Measurements from ENCODE around the gene SRRD.

SRRD gene

GRCh38 chr22:26453216-26453615 is 30.5 kb upstream of the SRRD start:
- no peak for DNase-seq (ENCODE audit: low read depth in 1 of 2, low spot score in 1 of 2)

GRCh38 chr22:26453812-26454500 is 29.7 kb upstream of the SRRD start:
- no peak for DNase-seq (ENCODE audit: low read depth in 1 of 2, low spot score in 1 of 2)

GRCh38 chr22:26457661-26458272 is 25.9 kb upstream of the SRRD start:
- DNase-seq (ENCODE audit: low read depth in 1 of 2, low spot score in 1 of 2) = no peak

- no peak for DNase-seq (ENCODE audit: low read depth in 1 of 2, low spot score in 1 of 2)
Observed at GRCh38 chr22:26460202-26460601, 23.5 kb upstream of the SRRD start.

- peak; percentile 11 to 14 for DNase-seq (ENCODE audit: low read depth in 1 of 2, low spot score in 1 of 2)
Observed at GRCh38 chr22:26461188-26461810, 22.4 kb upstream of the SRRD start.

GRCh38 chr22:26462051-26462450 is 21.6 kb upstream of the SRRD start:
- DNase-seq (ENCODE audit: low read depth in 1 of 2, low spot score in 1 of 2) = no peak

- DNase-seq (ENCODE audit: low read depth in 1 of 2, low spot score in 1 of 2) = no peak
Observed at GRCh38 chr22:26462641-26463040, 21.0 kb upstream of the SRRD start.

GRCh38 chr22:26463101-26463661 is 20.5 kb upstream of the SRRD start:
- no peak for DNase-seq (ENCODE audit: low read depth in 1 of 2, low spot score in 1 of 2)

- DNase-seq (ENCODE audit: low read depth in 1 of 2, low spot score in 1 of 2) = no peak
Observed at GRCh38 chr22:26463688-26464087, 20.0 kb upstream of the SRRD start.

- no peak for DNase-seq (ENCODE audit: low read depth in 1 of 2, low spot score in 1 of 2)
Observed at GRCh38 chr22:26464312-26464711, 19.4 kb upstream of the SRRD start.

GRCh38 chr22:26466196-26466595 is 17.5 kb upstream of the SRRD start:
- no peak for DNase-seq (ENCODE audit: low read depth in 1 of 2, low spot score in 1 of 2)

GRCh38 chr22:26470807-26471206 is 12.9 kb upstream of the SRRD start:
- no peak for DNase-seq (ENCODE audit: low read depth in 1 of 2, low spot score in 1 of 2)

GRCh38 chr22:26471522-26471921 is 12.2 kb upstream of the SRRD start:
- DNase-seq (ENCODE audit: low read depth in 1 of 2, low spot score in 1 of 2) = no peak

- no peak for DNase-seq (ENCODE audit: low read depth in 1 of 2, low spot score in 1 of 2)
Observed at GRCh38 chr22:26474682-26475081, 9.0 kb upstream of the SRRD start.

GRCh38 chr22:26476705-26477340 is 6.9 kb upstream of the SRRD start:
- DNase-seq (ENCODE audit: low read depth in 1 of 2, low spot score in 1 of 2) = no peak

- no peak for DNase-seq (ENCODE audit: low read depth in 1 of 2, low spot score in 1 of 2)
Observed at GRCh38 chr22:26477341-26477731, 6.3 kb upstream of the SRRD start.

- no peak for DNase-seq (ENCODE audit: low read depth in 1 of 2, low spot score in 1 of 2)
Observed at GRCh38 chr22:26479043-26479791, 4.5 kb upstream of the SRRD start.

- no peak for DNase-seq (ENCODE audit: low read depth in 1 of 2, low spot score in 1 of 2)
Observed at GRCh38 chr22:26479792-26480610, 3.7 kb upstream of the SRRD start.

- no peak for DNase-seq (ENCODE audit: low read depth in 1 of 2, low spot score in 1 of 2)
Observed at GRCh38 chr22:26480611-26480932, 3.1 kb upstream of the SRRD start.

- DNase-seq (ENCODE audit: low read depth in 1 of 2, low spot score in 1 of 2) = no peak
Observed at GRCh38 chr22:26481112-26481693, 2.5 kb upstream of the SRRD start.
